ENCODE data around the gene SLC1A2. TPM values are rescaled to one million over a fixed set of nuclear protein-coding genes. Genes with fewer than 3 reads are reported as not detected.
A peak's percentile ranks its signal among the peaks of the same experiment; 100 is the strongest.

SLC1A2 gene
- total RNA-seq, 1 donor from 2014 or later, result 0.07 TPM

- Mint-ChIP-seq H3K27me3 (peaks cover 72% of the 10 kb centered on the region), H3K4me1 (ENCODE audit: low read depth) (peaks cover 2% of the 10 kb centered on the region)
Observed at GRCh38 chr11:35414311-35414710, 5.0 kb downstream of the SLC1A2 start.

GRCh38 chr11:35413598-35413997 is 5.8 kb downstream of the SLC1A2 start:
- Mint-ChIP-seq H3K27me3 (peaks cover 70% of the 10 kb centered on the region), H3K4me1 (ENCODE audit: low read depth) (peaks cover 2% of the 10 kb centered on the region), H3K36me3 (ENCODE audit: insufficient read depth) (no peaks in the 10 kb centered on the region), H3K9me3 (ENCODE audit: low read depth) (no peaks in the 10 kb centered on the region), H3K27ac (no peak overlapping the region), H3K4me3 (ENCODE audit: low read depth) (no peak overlapping the region)
- no peak for DNase-seq (ENCODE audit: low spot score, unreplicated experiment)
- no peak for TF ChIP-seq CTCF (IDR thresholded peaks at IDR 0.05; ENCODE audit: unreplicated experiment)

More at GRCh38 chr11:35414311-35414710, 5.0 kb downstream of the SLC1A2 start:
- TF ChIP-seq CTCF (IDR thresholded peaks at IDR 0.05; ENCODE audit: unreplicated experiment), result no peak
- no peak overlapping the region for H3K4me3 Mint-ChIP-seq (ENCODE audit: low read depth)
- no peaks in the 10 kb centered on the region for H3K9me3 Mint-ChIP-seq (ENCODE audit: low read depth)
- no peak for DNase-seq (ENCODE audit: low spot score, unreplicated experiment)
- H3K27ac Mint-ChIP-seq, result no peak overlapping the region
- no peaks in the 10 kb centered on the region for H3K36me3 Mint-ChIP-seq (ENCODE audit: insufficient read depth)

GRCh38 chr11:35412285-35412684 is 7.1 kb downstream of the SLC1A2 start:
- DNase-seq (ENCODE audit: low spot score, unreplicated experiment), result no peak
- Mint-ChIP-seq H3K4me3 (ENCODE audit: low read depth) (no peak overlapping the region), H3K36me3 (ENCODE audit: insufficient read depth) (no peaks in the 10 kb centered on the region), H3K27me3 (peaks cover 57% of the 10 kb centered on the region), H3K9me3 (ENCODE audit: low read depth) (no peaks in the 10 kb centered on the region), H3K27ac (no peak overlapping the region), H3K4me1 (ENCODE audit: low read depth) (no peaks in the 10 kb centered on the region)
- TF ChIP-seq CTCF (IDR thresholded peaks at IDR 0.05; ENCODE audit: unreplicated experiment), result peak; percentile 47

DNA sequence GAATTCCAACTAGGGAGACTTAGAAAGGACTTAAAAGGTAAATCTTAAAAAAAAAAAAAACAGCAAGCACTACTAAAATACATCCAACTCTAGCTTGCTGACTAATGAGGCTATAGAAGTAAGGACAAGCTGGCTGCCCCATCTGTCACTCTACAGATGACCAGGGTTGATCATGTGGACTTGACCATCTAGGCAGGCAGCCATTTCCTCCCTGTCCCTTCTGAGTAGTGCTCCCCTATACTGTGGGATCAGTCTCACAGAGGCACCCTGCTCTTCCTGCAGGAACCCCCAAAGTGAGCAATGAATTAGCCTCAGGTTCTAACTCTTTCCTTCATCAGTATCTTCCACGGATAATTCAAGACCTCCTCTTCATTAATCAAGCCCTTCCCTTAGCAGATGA is 12.3 kb downstream of the SLC1A2 start:
- no peak overlapping the region for H3K4me3 Mint-ChIP-seq (ENCODE audit: low read depth)

DNA sequence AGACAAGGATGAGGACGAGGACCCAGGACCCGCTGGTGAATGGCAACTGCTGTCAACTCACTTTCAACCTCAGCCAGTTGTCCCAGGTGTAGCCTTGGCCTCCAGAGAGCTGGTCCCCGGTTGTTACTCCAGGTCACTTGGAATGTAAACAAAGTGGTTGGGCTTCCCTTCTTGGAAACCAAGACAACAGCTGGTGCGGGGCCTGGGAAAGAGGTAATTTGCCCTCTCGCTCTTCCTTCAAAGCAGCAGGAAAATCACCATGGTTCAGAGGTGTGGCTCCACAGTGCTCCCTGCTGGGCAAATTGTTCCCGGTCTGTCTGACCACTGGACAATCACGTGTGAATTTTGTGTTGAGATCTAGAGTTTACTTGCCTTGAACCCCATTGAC is 15.0 kb downstream of the SLC1A2 start:
- Mint-ChIP-seq H3K4me3 (ENCODE audit: low read depth) (no peak overlapping the region), H3K36me3 (ENCODE audit: insufficient read depth) (no peaks in the 10 kb centered on the region), H3K27ac (no peak overlapping the region), H3K9me3 (ENCODE audit: low read depth) (peaks cover 5% of the 10 kb centered on the region), H3K27me3 (peaks cover 20% of the 10 kb centered on the region), H3K4me1 (ENCODE audit: low read depth) (peaks cover 16% of the 10 kb centered on the region)
- TF ChIP-seq CTCF (IDR thresholded peaks at IDR 0.05; ENCODE audit: unreplicated experiment), result peak; percentile 59
- DNase-seq (ENCODE audit: low spot score, unreplicated experiment), result peak; percentile 37

More for the DNA sequence above, 12.3 kb downstream of the SLC1A2 start:
- no peaks in the 10 kb centered on the region for H3K9me3 Mint-ChIP-seq (ENCODE audit: low read depth)
- H3K27ac Mint-ChIP-seq, result no peak overlapping the region
- DNase-seq (ENCODE audit: low spot score, unreplicated experiment), result no peak
- H3K36me3 Mint-ChIP-seq (ENCODE audit: insufficient read depth), result no peaks in the 10 kb centered on the region
- no peak for TF ChIP-seq CTCF (IDR thresholded peaks at IDR 0.05; ENCODE audit: unreplicated experiment)
- peaks cover 14% of the 10 kb centered on the region for H3K4me1 Mint-ChIP-seq (ENCODE audit: low read depth)
- H3K27me3 Mint-ChIP-seq, result peaks cover 14% of the 10 kb centered on the region
